Mesendoderm (in vitro differentiated cells): ENCODE data around the gene ALB.

Experiments used
- DNase-seq: peaks from one replicate; pipeline ENCODE4 v3.0.0; 2013
- H2AK5ac ChIP-seq: 2 replicates; pipeline ENCODE4 v1.6.1; 2013; ENCODE audit warnings: low read length, inconsistent platforms
- H2BK120ac ChIP-seq: 2 replicates; pipeline ENCODE4 v1.6.1; 2013; ENCODE audit warnings: low read depth, mild to moderate bottlenecking, low read length, moderate library complexity, mixed read lengths
- H2BK15ac ChIP-seq: replicated peaks from 2 replicates; pipeline ENCODE4 v1.6.1; 2013; ENCODE audit warnings: low read depth, mild to moderate bottlenecking, moderate library complexity
- H2BK5ac ChIP-seq: 2 replicates; pipeline ENCODE4 v1.6.1; 2013; ENCODE audit warnings: low read length, inconsistent platforms
- H3K18ac ChIP-seq: 2 replicates; pipeline ENCODE4 v1.6.1; 2013; ENCODE audit warnings: mild to moderate bottlenecking, low read length, mixed read lengths
- H3K23ac ChIP-seq: one replicate; pipeline ENCODE4 v1.6.1; 2013; ENCODE audit warnings: low read length
- H3K27ac ChIP-seq: 2 replicates; pipeline ENCODE4 v1.5.1; 2013; ENCODE audit warnings: low read depth, mild to moderate bottlenecking, inconsistent platforms, low read length, moderate library complexity
- H3K27me3 ChIP-seq: 2 replicates; pipeline ENCODE4 v1.6.1; 2013; ENCODE audit warnings: low read length, control low read depth, mild to moderate bottlenecking, inconsistent platforms; ENCODE audit not compliant: insufficient read depth, poor library complexity
- H3K36me3 ChIP-seq: 2 replicates; pipeline ENCODE4 v1.6.1; 2013; ENCODE audit warnings: low read length, inconsistent platforms; ENCODE audit not compliant: control insufficient read depth, insufficient read depth
- H3K4ac ChIP-seq: one replicate; pipeline ENCODE4 v1.6.1; 2013; ENCODE audit warnings: low read depth, mild to moderate bottlenecking, low read length, moderate library complexity
- H3K4me1 ChIP-seq: 2 replicates; pipeline ENCODE4 v1.6.1; 2013; ENCODE audit warnings: low read depth, low read length, inconsistent platforms; ENCODE audit not compliant: control insufficient read depth
- H3K4me2 ChIP-seq: 2 replicates; pipeline ENCODE4 v1.6.1; 2013; ENCODE audit warnings: low read length
- H3K4me3 ChIP-seq: 2 replicates; pipeline ENCODE4 v1.5.1; 2013; ENCODE audit warnings: mild to moderate bottlenecking, low read length
- H3K56ac ChIP-seq: one replicate; pipeline ENCODE4 v1.6.1; 2013; ENCODE audit warnings: low read length
- H3K79me1 ChIP-seq: 2 replicates; pipeline ENCODE4 v1.6.1; 2013; ENCODE audit warnings: low read length, inconsistent platforms
- H3K79me2 ChIP-seq: 2 replicates; pipeline ENCODE4 v1.6.1; 2013; ENCODE audit warnings: mild to moderate bottlenecking, low read length; ENCODE audit not compliant: control insufficient read depth, insufficient read depth
- H3K9ac ChIP-seq: 2 replicates; pipeline ENCODE4 v1.6.1; 2013; ENCODE audit warnings: low read length, inconsistent platforms
- H4K5ac ChIP-seq: one replicate; pipeline ENCODE4 v1.6.1; 2013; ENCODE audit warnings: low read length
- H4K8ac ChIP-seq: one replicate; pipeline ENCODE4 v1.6.1; 2013; ENCODE audit warnings: low read depth, mild to moderate bottlenecking, control low read depth, low read length, moderate library complexity
- WGBS: extraction: QIAGEN DNeasy Blood & Tissue Kit; methylation state at CpG from one replicate; pipeline ENCODE4 v1.1.7; 2013; ENCODE audit warnings: low lambda C conversion rate, missing lambda C conversion rate; ENCODE audit not compliant: insufficient coverage; ENCODE audit errors: extremely low coverage; 5-methylcytosine and 5-hydroxymethylcytosine counted together

The ALB gene

DNA sequence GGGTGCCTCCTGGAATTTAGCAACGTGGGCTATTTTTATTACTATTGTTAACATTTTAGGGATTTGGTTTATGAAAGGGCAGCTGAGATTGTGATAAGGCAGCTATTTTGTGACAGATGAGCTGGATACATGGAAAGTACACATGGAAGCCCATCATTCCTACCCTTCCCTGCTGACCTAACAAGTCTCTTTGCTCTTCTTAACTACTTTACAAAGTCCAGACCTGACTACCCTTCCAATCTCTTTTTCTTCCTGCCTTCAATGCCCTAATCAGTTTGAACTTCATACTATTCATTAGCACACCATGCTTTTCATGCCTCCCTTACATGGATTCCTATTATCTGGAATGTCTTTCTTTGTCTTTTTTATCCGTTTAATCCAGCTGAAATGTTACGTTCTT is 22.6 kb downstream of the ALB start:
- Histone ChIP-seq H4K5ac (no peak overlapping the region), H3K4me1 (no peaks in the 10 kb centered on the region), H3K23ac (no peak overlapping the region), H3K4me2 (no peak overlapping the region), H3K27me3 (no peaks in the 10 kb centered on the region), H4K8ac (no peak overlapping the region), H3K27ac (no peak overlapping the region), H3K9ac (no peak overlapping the region), H3K56ac (no peak overlapping the region), H3K18ac (no peak overlapping the region), H2BK5ac (no peak overlapping the region), H3K79me1 (no peaks in the 10 kb centered on the region), H2AK5ac (no peak overlapping the region), H3K4ac (no peak overlapping the region), H2BK120ac (no peak overlapping the region), H2BK15ac (no peak overlapping the region), H3K79me2 (no peaks in the 10 kb centered on the region), H3K36me3 (no peaks in the 10 kb centered on the region), H3K4me3 (no peak overlapping the region)
- no CpG with 5 or more reads among the region's 3 CpGs for WGBS
- no peak for DNase-seq

DNA sequence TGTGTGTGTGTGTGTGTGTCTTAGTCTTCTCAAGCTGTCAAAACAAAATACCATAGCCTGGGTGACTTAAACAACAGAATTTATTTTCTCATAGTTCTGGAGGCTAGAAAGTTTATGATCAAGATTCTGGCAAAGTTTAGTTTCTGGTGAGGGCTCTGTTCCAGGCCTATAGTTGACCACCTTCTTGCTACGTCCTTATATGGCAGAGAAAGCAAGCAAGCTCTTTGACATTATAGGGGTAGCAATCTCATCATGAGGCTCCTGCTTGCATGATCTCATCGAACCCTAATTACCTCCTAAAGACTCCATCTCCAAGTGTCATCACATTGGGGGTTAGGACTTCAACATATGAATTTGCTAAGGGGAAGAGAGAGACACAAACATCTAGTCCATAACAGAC is 25.0 kb downstream of the ALB start:
- Histone ChIP-seq H3K27me3 (no peaks in the 10 kb centered on the region), H3K9ac (no peak overlapping the region), H2AK5ac (no peak overlapping the region), H3K4ac (no peak overlapping the region), H3K4me3 (no peak overlapping the region), H3K27ac (no peak overlapping the region), H4K8ac (no peak overlapping the region), H4K5ac (no peak overlapping the region), H3K36me3 (no peaks in the 10 kb centered on the region), H3K23ac (no peak overlapping the region), H2BK5ac (no peak overlapping the region), H3K4me2 (no peak overlapping the region), H3K79me2 (no peaks in the 10 kb centered on the region), H2BK15ac (no peak overlapping the region), H2BK120ac (no peak overlapping the region), H3K4me1 (peaks cover 5% of the 10 kb centered on the region), H3K79me1 (no peaks in the 10 kb centered on the region), H3K56ac (no peak overlapping the region), H3K18ac (no peak overlapping the region)
- no CpG with 5 or more reads among the region's 2 CpGs for WGBS
- DNase-seq = no peak

DNA sequence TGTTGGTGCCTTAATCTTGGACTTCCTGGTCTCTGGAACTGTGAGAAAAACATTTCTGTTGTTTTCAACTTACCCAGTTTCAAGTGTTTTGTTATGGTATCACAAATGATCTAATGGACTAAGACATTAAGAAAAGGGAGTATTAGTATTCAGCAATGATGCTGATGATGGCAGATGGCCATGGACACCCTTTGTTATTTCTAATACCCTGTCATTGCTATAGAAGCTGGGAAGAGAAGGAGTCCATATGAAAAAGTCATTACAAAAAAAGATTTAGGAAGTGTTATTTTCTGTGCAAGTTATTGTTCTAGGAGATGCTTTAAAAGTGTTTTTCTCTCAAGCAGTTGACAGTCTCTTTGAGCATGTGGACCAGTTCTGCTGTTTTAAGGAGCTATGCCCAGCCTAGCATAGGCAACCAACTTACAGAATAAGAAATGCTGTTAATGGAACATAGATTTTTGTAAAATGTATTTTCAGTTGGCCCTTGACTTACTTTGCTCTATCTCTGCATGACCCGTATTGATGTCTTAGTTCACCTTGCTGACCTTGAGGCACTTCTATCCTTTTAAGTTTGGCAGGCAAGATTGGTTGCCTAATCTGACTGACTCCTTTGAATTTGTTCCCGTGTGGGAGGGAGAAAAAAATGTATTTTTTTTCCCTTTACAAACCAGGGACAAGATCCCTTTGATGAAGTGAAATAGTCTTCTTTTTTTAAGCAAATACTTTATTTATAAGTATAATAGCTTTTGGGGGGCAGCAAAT is 25.9 kb downstream of the ALB start:
- H3K79me1 ChIP-seq = no peaks in the 10 kb centered on the region
- no peak overlapping the region for H4K8ac ChIP-seq
- H3K27ac ChIP-seq = no peak overlapping the region
- no CpG with 5 or more reads among the region's 2 CpGs for WGBS
- H3K79me2 ChIP-seq = no peaks in the 10 kb centered on the region
- H2AK5ac ChIP-seq = no peak overlapping the region
- no peak overlapping the region for H3K56ac ChIP-seq
- H3K18ac ChIP-seq = no peak overlapping the region
- H2BK5ac ChIP-seq = no peak overlapping the region
- H3K23ac ChIP-seq = no peak overlapping the region
- no peak overlapping the region for H3K9ac ChIP-seq
- no peak overlapping the region for H2BK15ac ChIP-seq
- DNase-seq = no peak
- no peaks in the 10 kb centered on the region for H3K36me3 ChIP-seq
- H3K4me2 ChIP-seq = no peak overlapping the region
- H3K4ac ChIP-seq = no peak overlapping the region
- peaks cover 5% of the 10 kb centered on the region for H3K4me1 ChIP-seq
- H3K4me3 ChIP-seq = no peak overlapping the region
- no peak overlapping the region for H2BK120ac ChIP-seq
- no peaks in the 10 kb centered on the region for H3K27me3 ChIP-seq
- no peak overlapping the region for H4K5ac ChIP-seq

DNA sequence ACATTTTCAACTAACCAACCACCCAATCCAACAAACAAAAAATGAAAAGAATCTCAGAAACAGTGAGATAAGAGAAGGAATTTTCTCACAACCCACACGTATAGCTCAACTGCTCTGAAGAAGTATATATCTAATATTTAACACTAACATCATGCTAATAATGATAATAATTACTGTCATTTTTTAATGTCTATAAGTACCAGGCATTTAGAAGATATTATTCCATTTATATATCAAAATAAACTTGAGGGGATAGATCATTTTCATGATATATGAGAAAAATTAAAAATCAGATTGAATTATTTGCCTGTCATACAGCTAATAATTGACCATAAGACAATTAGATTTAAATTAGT is 27.7 kb downstream of the ALB start:
- Histone ChIP-seq H3K4me1 (peaks cover 5% of the 10 kb centered on the region), H3K18ac (no peak overlapping the region), H3K23ac (no peak overlapping the region), H3K56ac (no peak overlapping the region), H3K36me3 (no peaks in the 10 kb centered on the region), H2AK5ac (no peak overlapping the region), H4K8ac (no peak overlapping the region), H3K4ac (no peak overlapping the region), H3K4me3 (no peak overlapping the region), H2BK5ac (no peak overlapping the region), H3K27ac (no peak overlapping the region), H2BK15ac (no peak overlapping the region), H3K9ac (no peak overlapping the region), H3K4me2 (no peak overlapping the region), H2BK120ac (no peak overlapping the region), H3K79me1 (no peaks in the 10 kb centered on the region), H4K5ac (no peak overlapping the region), H3K27me3 (no peaks in the 10 kb centered on the region), H3K79me2 (no peaks in the 10 kb centered on the region)
- WGBS = no CpG with 5 or more reads among the region's 1 CpG
- DNase-seq = no peak

DNA sequence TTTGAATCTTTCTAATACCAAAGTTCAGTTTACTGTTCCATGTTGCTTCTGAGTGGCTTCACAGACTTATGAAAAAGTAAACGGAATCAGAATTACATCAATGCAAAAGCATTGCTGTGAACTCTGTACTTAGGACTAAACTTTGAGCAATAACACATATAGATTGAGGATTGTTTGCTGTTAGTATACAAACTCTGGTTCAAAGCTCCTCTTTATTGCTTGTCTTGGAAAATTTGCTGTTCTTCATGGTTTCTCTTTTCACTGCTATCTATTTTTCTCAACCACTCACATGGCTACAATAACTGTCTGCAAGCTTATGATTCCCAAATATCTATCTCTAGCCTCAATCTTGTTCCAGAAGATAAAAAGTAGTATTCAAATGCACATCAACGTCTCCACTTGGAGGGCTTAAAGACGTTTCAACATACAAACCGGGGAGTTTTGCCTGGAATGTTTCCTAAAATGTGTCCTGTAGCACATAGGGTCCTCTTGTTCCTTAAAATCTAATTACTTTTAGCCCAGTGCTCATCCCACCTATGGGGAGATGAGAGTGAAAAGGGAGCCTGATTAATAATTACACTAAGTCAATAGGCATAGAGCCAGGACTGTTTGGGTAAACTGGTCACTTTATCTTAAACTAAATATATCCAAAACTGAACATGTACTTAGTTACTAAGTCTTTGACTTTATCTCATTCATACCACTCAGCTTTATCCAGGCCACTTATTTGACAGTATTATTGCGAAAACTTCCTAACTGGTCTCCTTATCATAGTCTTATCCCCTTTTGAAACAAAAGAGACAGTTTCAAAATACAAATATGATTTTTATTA is 28.3 kb downstream of the ALB start:
- DNase-seq = no peak
- no peak overlapping the region for H4K8ac ChIP-seq
- H3K9ac ChIP-seq = no peak overlapping the region
- H3K27me3 ChIP-seq = no peaks in the 10 kb centered on the region
- H2BK120ac ChIP-seq = no peak overlapping the region
- H3K4me3 ChIP-seq = no peak overlapping the region
- no peaks in the 10 kb centered on the region for H3K36me3 ChIP-seq
- no peak overlapping the region for H3K56ac ChIP-seq
- H3K4me1 ChIP-seq = peaks cover 5% of the 10 kb centered on the region
- H3K4me2 ChIP-seq = no peak overlapping the region
- no peaks in the 10 kb centered on the region for H3K79me2 ChIP-seq
- no peak overlapping the region for H3K4ac ChIP-seq
- WGBS = no CpG with 5 or more reads among the region's 5 CpGs
- no peak overlapping the region for H2BK5ac ChIP-seq
- H3K23ac ChIP-seq = no peak overlapping the region
- no peak overlapping the region for H2AK5ac ChIP-seq
- H4K5ac ChIP-seq = no peak overlapping the region
- no peak overlapping the region for H2BK15ac ChIP-seq
- H3K27ac ChIP-seq = no peak overlapping the region
- no peak overlapping the region for H3K18ac ChIP-seq
- H3K79me1 ChIP-seq = no peaks in the 10 kb centered on the region
